Fibroblast of skin of right quadriceps (primary cell): ENCODE measurements around the gene ARGLU1.
"Not testable (repeated sequence)": the region's sequence is repeated elsewhere in the genome, so short reads cannot be mapped to it uniquely, and the experiment has no call there.

Experiments used
- DNase-seq: peaks from one replicate; pipeline ENCODE4 v3.0.0-alpha.2; 2013

ARGLU1 gene, protein sequence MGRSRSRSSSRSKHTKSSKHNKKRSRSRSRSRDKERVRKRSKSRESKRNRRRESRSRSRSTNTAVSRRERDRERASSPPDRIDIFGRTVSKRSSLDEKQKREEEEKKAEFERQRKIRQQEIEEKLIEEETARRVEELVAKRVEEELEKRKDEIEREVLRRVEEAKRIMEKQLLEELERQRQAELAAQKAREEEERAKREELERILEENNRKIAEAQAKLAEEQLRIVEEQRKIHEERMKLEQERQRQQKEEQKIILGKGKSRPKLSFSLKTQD

DNA sequence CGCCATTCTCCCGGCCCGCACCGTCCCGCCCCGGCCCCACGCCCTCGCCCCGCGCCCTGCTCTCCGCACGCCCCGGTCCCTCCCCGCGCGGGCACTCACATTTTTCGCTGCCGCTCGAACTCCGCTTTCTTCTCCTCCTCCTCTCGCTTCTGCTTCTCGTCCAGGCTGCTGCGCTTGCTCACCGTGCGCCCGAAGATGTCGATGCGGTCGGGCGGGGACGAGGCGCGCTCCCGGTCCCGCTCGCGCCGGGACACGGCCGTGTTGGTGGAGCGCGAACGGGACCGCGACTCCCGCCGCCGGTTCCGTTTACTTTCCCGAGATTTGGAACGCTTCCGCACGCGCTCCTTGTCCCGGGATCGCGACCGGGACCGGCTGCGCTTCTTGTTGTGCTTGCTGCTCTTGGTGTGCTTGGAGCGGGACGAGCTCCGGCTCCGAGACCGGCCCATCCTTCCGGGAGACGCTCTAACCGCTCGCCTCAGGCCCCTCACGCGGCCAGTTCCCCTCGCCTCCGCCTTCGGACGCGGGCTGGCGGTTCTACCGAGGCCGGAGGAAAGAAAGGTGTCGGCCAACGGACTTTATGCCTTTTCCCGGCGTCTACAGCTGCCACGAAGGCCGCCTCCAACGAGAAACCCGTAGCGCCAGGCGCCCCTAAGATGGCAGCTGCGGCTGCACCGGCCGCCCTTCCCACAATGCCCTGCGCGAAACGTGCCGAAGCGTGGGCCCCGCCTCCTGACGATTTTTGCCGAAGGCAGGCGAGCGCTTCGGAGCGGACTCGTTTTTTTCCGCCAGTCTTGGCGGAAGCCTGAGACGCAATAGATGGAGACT, at the start of gene ARGLU1:
Gene ARGLU1 (minus strand): TSS at position 664 of the 825 bp plus-strand sequence. CDS start 218 bp downstream, at position 446.
- DNase-seq = peak; percentile 90

DNA sequence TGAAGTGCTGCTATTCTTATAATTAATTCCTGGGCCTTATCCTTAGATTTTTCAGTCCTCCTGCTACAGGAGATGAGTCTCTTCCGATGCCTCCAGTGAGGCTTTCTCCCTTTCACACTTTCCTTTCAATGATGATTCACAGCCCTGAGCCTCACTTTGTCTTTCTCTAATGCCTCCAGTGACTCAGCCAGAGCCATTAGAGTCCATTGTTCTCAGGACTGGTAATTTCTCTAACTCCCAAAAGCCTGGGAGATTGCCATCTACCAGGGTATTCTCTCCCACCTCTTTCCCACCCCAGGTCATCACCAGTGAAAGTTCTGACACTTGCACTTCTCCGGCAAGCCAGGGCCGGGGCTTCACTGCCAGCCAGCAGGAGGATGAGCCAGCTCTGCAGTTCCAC, 49.6 kb upstream of the ARGLU1 start:
- peak; percentile 59 for DNase-seq

DNA sequence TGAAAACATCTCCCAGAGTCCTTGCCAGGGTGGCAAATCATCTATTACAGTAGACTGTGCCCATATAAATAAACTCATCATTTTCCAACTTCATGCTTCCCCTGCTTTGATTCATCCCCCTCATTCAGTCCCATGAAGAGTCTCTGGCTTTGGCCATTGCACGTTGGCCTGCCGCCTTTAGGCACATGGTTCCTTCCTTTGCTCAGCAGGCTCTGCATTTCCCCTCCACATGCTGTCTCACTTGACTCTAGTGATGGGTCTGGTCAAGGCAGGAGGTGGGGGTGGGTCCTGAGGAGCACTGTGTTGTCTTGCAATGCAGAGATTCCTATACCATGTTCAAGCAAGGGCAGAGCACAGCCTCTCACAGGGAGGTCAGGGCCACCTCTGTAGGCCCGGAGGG, 48.8 kb upstream of the ARGLU1 start:
- DNase-seq = no peak

DNA sequence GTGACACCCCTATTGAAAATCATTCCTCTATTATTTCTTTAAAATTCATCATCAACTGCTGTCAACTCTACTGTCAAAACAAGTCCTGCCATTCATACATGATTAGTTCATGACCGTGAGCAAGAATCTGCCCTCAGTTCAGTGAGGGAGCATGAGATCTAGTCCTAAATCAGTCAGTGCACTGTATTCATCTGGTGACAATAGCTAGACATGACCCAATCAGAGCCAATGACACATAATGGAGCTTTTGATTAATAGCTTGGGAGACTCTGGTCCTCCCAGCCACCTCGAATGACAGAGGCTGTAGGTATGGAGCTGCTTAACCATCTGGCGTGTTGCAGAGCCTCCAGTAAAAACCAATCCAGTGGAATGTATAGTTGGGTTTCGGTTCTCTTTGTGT, 46.9 kb upstream of the ARGLU1 start:
- no peak for DNase-seq

DNA sequence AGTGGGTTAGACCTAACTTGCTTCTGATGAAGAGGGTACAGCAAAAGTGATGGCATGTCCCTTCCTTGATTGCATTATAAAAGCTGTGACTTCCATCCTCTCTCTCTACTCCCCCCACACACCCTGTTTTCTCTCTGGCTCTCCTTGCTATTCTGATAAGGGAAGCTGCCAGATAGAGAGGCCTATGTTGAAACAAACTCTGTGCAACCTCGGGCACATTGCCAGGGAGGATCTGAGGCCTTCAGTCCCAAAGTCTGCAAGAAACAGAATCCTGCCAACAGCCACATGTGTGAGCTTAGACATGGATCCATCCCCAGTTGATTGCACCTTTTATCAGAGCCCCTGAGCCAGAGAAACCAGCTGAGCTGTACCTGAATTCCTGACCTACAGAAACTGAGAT, 44.8 kb upstream of the ARGLU1 start:
- DNase-seq = peak; percentile 49

DNA sequence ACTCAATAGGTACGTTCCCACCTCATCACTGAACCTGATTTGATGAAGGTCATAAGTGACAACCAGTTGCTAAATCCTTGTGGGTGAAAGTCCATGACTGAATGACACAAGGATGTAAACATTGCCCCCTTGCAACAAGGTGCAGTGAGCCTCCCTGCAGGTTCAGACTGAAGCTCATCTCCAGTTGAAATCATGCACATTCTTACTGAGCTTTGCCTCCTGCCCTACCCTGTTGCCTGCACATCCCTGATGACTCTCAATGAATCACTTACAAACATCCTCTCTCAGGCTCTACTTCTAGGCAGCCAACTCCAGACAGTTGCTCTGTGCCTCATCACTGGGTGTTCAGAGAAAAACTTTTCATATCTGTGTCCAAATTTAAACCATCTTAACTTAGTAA, 42.5 kb upstream of the ARGLU1 start:
- DNase-seq = peak; percentile 55

DNA sequence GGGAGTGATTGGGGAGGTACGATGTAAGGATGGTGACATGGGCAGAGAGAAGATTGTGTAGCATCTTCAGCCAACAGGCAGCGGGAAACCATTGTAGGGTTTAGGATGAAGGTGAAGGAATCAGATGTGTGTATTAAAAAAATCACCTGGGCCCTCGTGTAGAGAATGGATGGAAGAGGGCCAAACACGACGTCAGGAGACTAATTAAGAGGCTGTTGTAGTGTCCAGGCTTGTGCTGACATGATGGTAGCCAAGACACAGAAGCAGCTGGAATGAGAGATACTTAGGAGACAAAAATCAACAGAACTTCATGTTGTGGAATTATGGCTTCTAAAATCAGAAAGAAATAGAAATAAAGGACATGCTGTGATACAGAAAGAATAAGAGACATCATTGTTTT, 41.2 kb upstream of the ARGLU1 start:
- DNase-seq = no peak

DNA sequence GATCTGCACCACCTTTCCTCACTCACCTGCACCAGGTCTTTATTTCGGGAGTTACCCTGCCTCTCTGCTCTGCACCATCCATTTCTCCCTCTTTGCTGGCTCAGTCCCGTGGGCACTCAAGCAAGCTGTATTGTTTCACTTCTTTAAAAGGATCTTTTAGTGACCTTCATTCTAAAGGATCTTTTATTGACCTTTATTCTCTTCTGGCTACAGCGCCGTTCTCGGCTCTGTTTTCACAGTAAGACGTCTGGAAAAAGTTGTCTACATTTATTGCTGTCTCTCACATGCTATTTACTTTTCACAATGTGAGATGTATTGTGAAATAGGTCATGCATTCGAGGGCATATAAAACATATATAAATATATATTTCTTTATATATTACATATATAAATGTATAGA, 35.6 kb upstream of the ARGLU1 start:
- no peak for DNase-seq

DNA sequence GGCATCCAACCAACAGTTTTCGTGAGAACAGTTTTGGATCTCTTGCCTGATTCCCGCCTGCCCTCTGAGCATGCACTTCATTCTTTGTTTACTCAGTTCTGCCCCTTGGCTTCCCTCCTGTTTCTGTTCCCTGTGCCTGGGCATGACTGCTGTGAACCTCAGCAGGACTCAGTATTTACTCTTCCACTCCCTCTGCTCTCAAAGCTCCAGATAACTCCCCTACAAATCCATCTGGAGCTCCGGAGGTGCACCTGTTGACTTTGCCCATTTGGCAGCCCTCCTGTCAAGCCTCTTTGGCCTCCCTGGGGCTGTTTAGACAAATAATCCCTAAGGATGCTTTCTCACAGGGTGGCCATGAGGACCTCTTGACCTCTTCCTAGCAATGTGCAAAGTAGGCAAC, 34.2 kb upstream of the ARGLU1 start:
- DNase-seq = no peak

DNA sequence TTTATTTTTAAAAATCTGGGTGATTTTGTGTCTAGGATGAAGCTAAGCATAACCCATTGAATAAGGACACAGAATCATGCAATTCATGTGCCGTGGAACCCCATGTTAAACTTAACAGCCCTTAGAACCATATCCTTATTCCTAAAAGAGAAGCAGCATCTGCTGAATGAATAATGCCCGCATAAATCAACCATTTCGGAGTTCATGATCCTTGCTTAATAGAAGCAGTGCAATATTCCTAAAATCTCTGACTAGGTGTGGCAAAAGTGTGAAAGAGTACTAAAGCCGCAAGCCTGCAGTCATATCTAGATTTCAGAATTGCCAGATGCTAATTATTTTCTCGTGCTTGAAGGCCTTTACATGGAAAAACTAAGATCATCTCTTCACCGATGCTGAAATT, 33.6 kb upstream of the ARGLU1 start:
- no peak for DNase-seq

DNA sequence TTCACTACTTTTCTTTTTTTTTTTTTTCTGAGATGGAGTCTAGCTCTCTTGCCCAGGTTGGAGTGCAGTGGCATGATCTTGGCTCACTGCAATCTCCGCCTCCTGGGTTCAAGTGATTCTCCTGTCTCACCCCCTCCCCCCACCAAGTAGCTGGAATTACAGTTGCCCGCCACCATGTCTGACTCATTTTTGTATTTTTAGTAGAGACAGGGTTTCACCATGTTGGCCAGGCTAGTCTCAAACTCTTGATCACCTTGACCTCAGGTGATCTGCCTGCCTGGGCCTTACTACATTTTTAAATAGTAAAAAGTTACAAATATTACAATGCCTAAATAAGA, 32.8 kb upstream of the ARGLU1 start:
- not testable (repeated sequence) for DNase-seq

DNA sequence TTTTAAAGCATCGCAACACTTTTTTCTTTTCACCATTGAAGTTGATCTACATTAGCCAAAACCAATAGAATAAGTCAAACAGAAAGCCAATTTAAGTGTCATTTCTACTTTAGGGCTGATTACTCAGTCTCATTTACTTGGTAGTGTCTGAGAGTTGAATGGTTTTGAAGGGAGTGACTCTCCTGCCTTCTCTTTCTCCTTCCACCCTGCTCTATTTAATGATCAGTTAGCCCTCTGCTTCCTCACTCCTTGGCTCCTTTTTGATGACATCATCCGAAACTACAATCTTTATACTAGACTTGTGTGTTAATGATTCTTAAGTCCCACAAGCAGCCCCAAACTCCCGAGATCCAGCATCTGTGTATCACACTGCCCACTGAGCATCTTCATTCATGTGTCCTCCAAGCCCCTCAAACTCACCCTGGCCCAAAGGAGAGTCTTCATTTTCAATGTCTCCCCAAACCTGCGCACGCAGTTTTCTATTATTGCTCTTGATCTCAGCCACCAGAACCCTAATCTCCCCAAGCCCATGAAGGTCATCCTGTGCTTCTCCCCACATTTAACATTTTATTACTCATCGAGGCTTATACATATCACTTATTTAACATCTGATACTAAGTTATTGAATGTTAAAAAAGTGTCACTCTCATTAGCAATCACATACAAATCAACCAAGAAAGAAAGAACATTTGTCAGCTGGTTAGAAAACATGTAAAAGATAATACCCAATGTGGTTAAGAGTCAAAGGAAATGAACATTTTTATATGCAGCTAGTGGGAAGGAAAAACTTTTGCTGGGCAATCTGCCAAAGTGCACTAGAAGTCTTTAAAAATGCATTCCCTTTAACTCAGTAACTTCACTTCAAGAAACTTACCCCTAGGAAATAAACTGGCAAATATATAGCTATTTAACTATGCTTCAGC, 32.2 kb upstream of the ARGLU1 start:
- DNase-seq = peak; percentile 90

DNA sequence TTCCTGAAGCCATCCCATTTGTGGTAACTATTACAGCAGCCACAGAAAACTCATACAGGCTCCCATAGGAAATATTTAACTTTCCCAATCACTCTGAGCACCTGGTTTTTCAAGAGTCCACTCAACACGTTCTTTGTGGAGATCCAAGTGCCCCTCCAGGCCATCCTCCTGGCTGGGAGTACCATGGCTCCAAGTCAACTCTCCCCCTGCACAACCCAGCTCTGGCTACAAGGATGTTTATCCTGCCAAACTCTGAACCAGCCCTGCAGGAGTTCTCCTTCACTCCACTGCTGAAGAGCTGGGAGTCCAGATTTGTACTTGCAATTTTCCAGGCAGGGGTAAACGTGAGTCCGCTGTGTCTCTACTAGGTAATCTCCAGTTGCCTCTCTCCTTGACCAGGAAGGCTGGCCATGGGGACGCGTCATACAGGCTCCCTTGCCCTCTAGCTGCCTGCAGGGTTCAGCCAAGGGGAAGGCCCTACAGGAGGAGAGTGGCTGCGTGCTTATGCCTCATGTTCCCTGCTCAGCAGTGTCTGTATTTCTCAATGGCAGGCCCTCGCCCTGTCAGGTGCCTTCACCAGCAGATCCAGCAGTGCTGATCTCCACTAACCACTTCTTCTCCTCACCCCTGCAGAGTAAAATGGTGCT, 29.9 kb upstream of the ARGLU1 start:
- DNase-seq = no peak

DNA sequence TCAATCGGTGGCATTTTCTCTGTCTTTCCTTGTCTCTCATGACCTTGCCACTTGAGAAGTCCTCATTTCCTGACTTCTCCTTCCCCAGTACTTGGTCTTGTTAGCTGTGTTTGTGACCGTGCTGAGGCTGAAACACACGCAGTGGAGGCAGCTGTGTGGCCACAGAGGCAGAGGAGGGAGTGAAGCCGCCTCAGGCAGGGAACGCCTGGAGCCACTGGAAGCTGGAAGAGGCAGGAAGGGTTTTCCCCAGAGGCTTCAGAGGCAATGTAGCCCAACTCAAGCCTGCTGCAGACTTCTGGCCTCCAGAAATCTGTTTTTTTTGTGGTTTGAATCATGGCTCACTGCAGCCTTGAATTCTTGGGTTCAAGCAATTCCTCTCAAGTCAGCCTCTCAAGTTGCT, 29.2 kb upstream of the ARGLU1 start:
- no peak for DNase-seq

DNA sequence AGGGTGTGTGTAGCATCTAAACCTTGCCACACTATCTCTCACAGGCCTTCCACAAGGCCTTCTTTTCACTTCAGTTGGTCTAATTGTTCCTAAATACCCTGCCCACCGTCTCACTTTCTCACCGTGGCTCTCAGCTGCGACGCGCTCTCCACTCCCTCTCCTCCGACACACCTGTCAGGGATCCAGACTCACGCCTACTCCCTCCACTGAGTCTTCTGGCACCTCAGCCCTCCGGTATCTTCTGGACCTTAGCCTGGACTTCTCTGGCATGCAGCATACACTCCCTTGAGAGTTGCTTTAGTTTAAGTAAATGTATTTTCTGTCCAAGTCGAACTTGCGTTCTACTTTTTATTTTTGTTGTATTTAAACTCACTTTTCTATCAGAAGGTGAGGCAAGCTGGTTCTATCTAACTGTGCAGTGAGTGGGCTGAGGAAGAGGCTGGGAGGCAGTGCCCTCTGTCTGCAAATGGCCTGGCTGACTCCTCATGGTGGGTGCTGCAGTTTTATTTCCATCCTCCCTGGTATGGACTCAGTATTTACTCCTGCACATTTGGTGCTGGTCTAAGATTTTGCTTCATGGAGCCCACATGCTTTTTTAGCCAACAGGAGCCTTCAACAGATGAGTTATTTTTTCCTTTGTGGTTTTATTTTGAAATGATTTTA, 28.5 kb upstream of the ARGLU1 start:
- DNase-seq = no peak

DNA sequence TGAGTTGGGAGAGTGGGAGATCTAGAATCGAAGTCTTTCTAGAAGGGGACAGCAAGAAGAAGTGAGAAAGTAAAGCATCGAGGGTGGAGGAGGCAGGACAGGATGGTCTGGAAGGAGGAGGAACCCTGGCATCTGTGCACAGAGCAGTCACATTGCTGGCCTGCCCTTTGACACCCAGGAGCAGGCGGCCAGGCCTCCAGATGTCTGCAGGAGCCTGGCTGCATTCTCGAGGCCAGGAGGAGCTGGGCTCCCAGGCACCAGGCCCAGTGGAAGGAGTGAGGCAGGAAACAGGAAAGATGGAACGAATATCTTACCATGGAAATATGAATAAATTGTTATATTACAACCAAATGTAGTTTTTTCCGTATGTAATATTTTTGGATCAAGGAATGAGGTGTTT, 27.7 kb upstream of the ARGLU1 start:
- DNase-seq = no peak

DNA sequence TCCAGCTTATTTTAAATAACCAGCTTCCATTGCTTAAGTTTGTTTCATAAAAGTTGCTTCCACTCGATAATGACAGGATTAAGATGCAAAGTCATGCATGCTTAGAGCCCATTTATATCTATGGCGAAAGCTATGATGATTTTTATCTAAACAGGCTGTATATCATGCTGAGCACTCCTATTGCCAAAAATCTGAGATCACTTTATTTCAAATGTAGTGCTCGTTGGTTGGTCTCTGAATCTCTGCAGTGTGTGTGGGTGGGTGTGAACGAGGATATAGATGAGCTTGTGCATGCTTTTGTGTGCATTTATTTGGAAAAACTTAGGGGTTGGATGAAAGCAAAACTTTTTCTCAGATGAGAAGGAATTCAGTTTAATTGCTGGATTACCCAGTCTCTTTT, 27.0 kb upstream of the ARGLU1 start:
- DNase-seq = peak; percentile 40

DNA sequence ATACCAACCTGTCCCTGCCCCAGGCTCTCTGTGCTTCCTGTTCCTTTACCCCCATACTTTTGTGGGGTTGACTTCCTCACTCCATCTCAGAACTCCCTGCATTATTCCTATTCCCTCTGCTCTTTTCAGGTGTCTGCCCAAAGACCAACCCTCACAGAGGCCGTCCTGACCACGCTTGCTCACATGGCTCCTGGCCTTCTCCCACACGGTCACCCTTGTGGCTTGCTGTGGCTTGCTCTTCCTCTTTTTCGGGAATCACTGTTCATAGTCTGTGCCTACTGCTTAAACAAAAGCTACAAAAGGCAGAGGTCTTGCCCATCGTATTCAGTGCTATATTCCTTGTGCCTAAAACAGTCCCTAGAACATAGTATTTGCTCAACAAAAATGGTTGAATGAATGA, 25.2 kb upstream of the ARGLU1 start:
- no peak for DNase-seq

DNA sequence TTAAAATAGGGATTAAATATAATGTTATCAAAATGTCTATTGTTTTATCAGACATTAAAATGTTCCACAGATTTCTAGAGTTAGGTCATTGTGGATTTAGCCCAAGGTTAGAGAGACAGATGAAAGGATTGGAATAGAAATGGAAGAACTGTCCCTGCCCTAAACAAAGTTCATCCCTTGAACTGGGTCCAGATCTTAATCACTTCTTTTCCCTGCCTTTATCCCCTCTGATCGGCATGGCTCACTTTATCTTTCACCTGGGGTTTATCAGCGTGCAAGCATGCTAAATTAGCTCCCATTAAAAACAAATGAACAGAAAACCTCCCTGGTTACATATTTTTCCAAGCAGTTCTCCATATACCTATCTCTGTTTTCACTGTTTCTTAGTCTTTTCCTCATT, 23.4 kb upstream of the ARGLU1 start:
- DNase-seq = no peak

DNA sequence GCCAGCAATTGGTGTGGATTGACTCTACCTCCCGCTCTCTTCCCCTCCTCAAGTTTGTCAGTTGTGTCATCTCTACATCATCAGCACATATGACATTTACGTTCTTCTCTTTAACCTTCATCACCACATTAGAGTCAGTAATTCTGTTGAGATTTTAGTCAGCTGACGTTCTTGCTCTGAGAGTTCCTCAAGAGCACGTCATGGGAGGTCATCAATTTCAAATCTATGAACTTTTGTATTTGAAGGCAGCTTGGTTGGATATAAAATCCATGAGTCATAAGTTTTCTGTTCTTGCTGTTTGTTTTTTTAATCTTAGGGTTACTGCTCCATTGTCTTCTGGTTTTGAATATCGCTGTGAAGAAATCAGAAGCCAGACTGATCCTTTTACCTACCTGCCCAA, 21.8 kb upstream of the ARGLU1 start:
- DNase-seq = no peak

DNA sequence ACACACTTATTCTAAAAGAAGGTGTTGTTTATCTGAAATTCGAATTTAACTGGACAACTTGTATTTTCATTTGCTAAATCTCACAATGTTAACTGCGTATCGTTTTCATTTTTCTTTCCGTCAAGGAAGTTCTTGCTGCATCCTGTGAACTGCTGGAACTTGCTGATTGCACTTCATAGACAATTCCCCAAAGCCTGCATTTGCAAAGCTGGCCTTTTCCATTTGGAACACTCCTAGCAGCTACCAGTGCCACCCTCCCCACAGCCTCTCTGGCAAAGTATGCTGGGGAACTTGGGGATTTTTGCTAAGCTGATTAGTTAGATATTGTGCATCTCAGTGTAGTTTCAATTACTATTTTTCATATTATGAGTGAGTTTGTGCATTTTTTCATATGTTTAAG, 20.4 kb upstream of the ARGLU1 start:
- no peak for DNase-seq

DNA sequence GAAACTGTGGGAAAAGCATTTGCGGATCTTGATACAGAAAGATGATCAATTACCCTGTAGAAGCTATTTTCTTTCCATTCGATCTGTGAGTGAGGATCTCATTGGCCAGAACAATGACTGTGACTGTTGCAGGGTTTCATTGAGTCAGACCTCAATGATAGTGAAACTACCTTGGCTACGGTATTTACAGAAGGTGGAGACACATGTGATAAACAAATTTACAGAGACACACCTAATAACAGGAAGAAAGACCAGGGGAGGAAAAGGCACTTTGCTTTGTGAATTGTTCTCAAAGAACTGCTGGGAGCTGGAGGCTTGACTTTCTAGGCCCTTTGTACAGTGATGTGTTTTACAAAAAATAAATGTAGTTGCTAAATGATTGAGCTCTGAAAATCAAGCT, 19.9 kb upstream of the ARGLU1 start:
- DNase-seq = no peak
